Left colon (tissue), 2 donors: ENCODE results near the gene SLC2A1. TPM values are rescaled to one million over a fixed set of nuclear protein-coding genes. Genes with fewer than 3 reads are reported as not detected.
A peak's percentile ranks its signal among the peaks of the same experiment; 100 is the strongest.
"Not testable (repeated sequence)": the region's sequence is repeated elsewhere in the genome, so short reads cannot be mapped to it uniquely, and the experiment has no call there.

Experiments used
- ATAC-seq: fragments of 200-7000 bp; cut with Tn5 transposase; one replicate; pipeline ENCODE4 v1.9.1; 2020; ENCODE audit warnings: mild to moderate bottlenecking, moderate library complexity
- DNase-seq, 2 donors: peaks; one replicate each; pipeline ENCODE4 v3.0.0-alpha.2; 2020
- intact Hi-C, 2 donors: fragments of 100-400 bp; cut with DNase I in 1 of 2; cut with micrococcal nuclease in 1 of 2; formaldehyde crosslinking; loops; one replicate each; pipeline versions ENCODE4 v1.11.2 to v1.14.0; 2022; cut with DNase I, micrococcal nuclease
- total RNA-seq, 2 donors: library from RNA; stranded (reverse); fragmentation: NEBNext Ultra II Directional; extraction: Animal tissue kit (Norgen Biotek cat#: 25700); gene quantifications; one replicate each; pipeline ENCODE4 v1.2.1, GENCODE V29; 2021
- donor health status: DM: no; HTN: no; CAD: no.
- donor health status: DM: yes; HTN: yes; CAD: no.

Gene SLC2A1
- total RNA-seq, 2 donors from 2014 or later, result 59.0 to 82.7 TPM

GRCh38 chr1:42924082-42924850 lies 34.4 kb downstream of the SLC2A1 start:
- intact Hi-C loops, result no loop called here
- peak; percentile 95 to 96 for DNase-seq
- ATAC-seq, result peak; percentile 96

- intact Hi-C loops, result no loop called here
- DNase-seq, result no peak
- ATAC-seq, result no peak
These were observed 35.1 kb downstream of the SLC2A1 start for GRCh38 chr1:42923367-42924081.

- DNase-seq (peak; percentile 40 to 55), ATAC-seq (peak; percentile 59)
- intact Hi-C loops, result no loop called here
These were observed 35.8 kb downstream of the SLC2A1 start for GRCh38 chr1:42922687-42923366.

GRCh38 chr1:42921769-42922168 lies 36.9 kb downstream of the SLC2A1 start:
- ATAC-seq, result no peak
- no peak for DNase-seq
- intact Hi-C loops, result no loop called here

- intact Hi-C loops, ATAC-seq, DNase-seq: not testable (repeated sequence)
These were observed 39.0 kb downstream of the SLC2A1 start for GRCh38 chr1:42919651-42920050.

GRCh38 chr1:42917241-42917495 lies 41.5 kb downstream of the SLC2A1 start:
- no peak for DNase-seq
- intact Hi-C loops, result no loop called here

GRCh38 chr1:42915456-42915855 lies 43.2 kb downstream of the SLC2A1 start:
- intact Hi-C loops, result loop anchor here in 1 of 2 donors (2.0 kb wide), 1 partner anchor 157 kb away; no protein-coding TSS in a partner anchor
- ATAC-seq, result no peak
- DNase-seq, result no peak

More at GRCh38 chr1:42917241-42917495, 41.5 kb downstream of the SLC2A1 start:
- ATAC-seq, result no peak

GRCh38 chr1:42914092-42914627 lies 44.5 kb downstream of the SLC2A1 start:
- no peak for ATAC-seq
- intact Hi-C loops, result loop anchor here (2.0 to 5.0 kb wide), 2 partner anchors 158 to 159 kb away; no protein-coding TSS in a partner anchor
- no peak for DNase-seq

- intact Hi-C loops, result loop anchor here (2.0 to 5.0 kb wide), 2 partner anchors 159 kb away; no protein-coding TSS in a partner anchor
- peak in 1 of 2 donors; percentile 42 for DNase-seq
These were observed 45.1 kb downstream of the SLC2A1 start for GRCh38 chr1:42913426-42914091.

GRCh38 chr1:42910985-42911384 lies 47.7 kb downstream of the SLC2A1 start:
- intact Hi-C loops, result loop anchor here in 1 of 2 donors (5.0 kb wide), 1 partner anchor 161 kb away; no protein-coding TSS in a partner anchor
- DNase-seq (no peak), ATAC-seq (no peak)

More at GRCh38 chr1:42913426-42914091, 45.1 kb downstream of the SLC2A1 start:
- ATAC-seq, result peak; percentile 84

GRCh38 chr1:42908046-42908445 lies 50.6 kb downstream of the SLC2A1 start:
- peak; percentile 93 for ATAC-seq
- DNase-seq, result no peak
- intact Hi-C loops, result no loop called here

- intact Hi-C loops, result no loop called here
- ATAC-seq (no peak), DNase-seq (no peak)
These were observed 54.2 kb downstream of the SLC2A1 start for GRCh38 chr1:42904434-42904833.

- intact Hi-C loops, DNase-seq, ATAC-seq: not testable (repeated sequence)
These were observed 58.7 kb downstream of the SLC2A1 start for GRCh38 chr1:42899960-42900359.

- DNase-seq (no peak), ATAC-seq (no peak)
- intact Hi-C loops, result no loop called here
These were observed 67.1 kb downstream of the SLC2A1 start for GRCh38 chr1:42891465-42892138.

- intact Hi-C loops, result no loop called here
- ATAC-seq (no peak), DNase-seq (no peak)
These were observed 69.4 kb downstream of the SLC2A1 start for GRCh38 chr1:42889264-42889663.

- no peak for DNase-seq
- ATAC-seq, result no peak
- intact Hi-C loops, result no loop called here
These were observed 70.5 kb downstream of the SLC2A1 start for GRCh38 chr1:42888013-42888633.

GRCh38 chr1:42887366-42887765 lies 71.3 kb downstream of the SLC2A1 start:
- DNase-seq (no peak), ATAC-seq (no peak)
- intact Hi-C loops, result no loop called here

- intact Hi-C loops, result no loop called here
- DNase-seq, result no peak
- ATAC-seq, result no peak
These were observed 71.9 kb downstream of the SLC2A1 start for GRCh38 chr1:42886800-42887199.
